H1 (cell line): ENCODE results near the gene SPRYD4. TPM values are rescaled to one million over a fixed set of nuclear protein-coding genes. Genes with fewer than 3 reads are reported as not detected.

Experiments used
- polyA plus RNA-seq, 7 experiments: library from polyadenylated mRNA; depleted of rRNA in 3 of 7; stranded (reverse) in 5 of 7; unstranded in 2 of 7; fragments of >200 nt in 5 of 7; fragments of 200-250 nt in 2 of 7; gene quantifications; 1 replicate in 5 of 7; 2 replicates in 1 of 7; 4 replicates in 1 of 7; pipeline versions ENCODE4 v1.2.1 to v1.2.3, GENCODE V29; 2011 to 2013; ENCODE audit warnings: missing spikeins in 2 of 7, mixed read lengths in 2 of 7
- total RNA-seq: library from RNA; stranded (reverse); fragmentation: NEBNext Ultra II Directional; extraction: Animal tissue kit (Norgen Biotek cat#: 25700); gene quantifications from 2 replicates; pipeline ENCODE4 v1.2.1, GENCODE V29; 2021
- TF ChIP-seq, protein P1 (sequence below): fragments of 300-600 bp; sonication (generic); IDR thresholded peaks from 2 replicates; pipeline ENCODE4 v1.7.1; 2012; ENCODE audit warnings: low read length, moderate library complexity, mild to moderate bottlenecking, inconsistent platforms; ENCODE audit not compliant: insufficient replicate concordance

SPRYD4 gene
- total and polyA plus RNA-seq, 2 of the 8 experiments (the other 6 are each of a cell fraction or from before 2014, with no cell fraction given): 4.3 to 5.3 TPM

DNA sequence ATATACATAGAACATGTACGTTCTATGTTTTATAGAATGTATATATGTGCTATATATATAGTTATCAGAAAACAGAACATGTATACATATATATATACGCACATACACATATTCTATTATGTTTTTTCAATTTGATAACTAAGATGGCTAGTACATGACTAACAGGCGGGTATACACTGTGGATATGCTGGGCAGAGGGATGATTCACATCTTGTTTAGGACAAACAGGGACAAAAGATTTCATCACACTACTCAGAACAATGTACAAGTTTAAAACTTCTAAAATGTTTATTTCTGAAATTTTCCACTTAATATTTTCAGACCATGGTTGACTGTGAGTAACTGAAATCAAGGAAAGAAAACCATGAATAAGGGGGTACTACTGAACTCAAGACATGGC lies 36.5 kb upstream of the SPRYD4 start (continued):
- TF ChIP-seq, protein P1, sequence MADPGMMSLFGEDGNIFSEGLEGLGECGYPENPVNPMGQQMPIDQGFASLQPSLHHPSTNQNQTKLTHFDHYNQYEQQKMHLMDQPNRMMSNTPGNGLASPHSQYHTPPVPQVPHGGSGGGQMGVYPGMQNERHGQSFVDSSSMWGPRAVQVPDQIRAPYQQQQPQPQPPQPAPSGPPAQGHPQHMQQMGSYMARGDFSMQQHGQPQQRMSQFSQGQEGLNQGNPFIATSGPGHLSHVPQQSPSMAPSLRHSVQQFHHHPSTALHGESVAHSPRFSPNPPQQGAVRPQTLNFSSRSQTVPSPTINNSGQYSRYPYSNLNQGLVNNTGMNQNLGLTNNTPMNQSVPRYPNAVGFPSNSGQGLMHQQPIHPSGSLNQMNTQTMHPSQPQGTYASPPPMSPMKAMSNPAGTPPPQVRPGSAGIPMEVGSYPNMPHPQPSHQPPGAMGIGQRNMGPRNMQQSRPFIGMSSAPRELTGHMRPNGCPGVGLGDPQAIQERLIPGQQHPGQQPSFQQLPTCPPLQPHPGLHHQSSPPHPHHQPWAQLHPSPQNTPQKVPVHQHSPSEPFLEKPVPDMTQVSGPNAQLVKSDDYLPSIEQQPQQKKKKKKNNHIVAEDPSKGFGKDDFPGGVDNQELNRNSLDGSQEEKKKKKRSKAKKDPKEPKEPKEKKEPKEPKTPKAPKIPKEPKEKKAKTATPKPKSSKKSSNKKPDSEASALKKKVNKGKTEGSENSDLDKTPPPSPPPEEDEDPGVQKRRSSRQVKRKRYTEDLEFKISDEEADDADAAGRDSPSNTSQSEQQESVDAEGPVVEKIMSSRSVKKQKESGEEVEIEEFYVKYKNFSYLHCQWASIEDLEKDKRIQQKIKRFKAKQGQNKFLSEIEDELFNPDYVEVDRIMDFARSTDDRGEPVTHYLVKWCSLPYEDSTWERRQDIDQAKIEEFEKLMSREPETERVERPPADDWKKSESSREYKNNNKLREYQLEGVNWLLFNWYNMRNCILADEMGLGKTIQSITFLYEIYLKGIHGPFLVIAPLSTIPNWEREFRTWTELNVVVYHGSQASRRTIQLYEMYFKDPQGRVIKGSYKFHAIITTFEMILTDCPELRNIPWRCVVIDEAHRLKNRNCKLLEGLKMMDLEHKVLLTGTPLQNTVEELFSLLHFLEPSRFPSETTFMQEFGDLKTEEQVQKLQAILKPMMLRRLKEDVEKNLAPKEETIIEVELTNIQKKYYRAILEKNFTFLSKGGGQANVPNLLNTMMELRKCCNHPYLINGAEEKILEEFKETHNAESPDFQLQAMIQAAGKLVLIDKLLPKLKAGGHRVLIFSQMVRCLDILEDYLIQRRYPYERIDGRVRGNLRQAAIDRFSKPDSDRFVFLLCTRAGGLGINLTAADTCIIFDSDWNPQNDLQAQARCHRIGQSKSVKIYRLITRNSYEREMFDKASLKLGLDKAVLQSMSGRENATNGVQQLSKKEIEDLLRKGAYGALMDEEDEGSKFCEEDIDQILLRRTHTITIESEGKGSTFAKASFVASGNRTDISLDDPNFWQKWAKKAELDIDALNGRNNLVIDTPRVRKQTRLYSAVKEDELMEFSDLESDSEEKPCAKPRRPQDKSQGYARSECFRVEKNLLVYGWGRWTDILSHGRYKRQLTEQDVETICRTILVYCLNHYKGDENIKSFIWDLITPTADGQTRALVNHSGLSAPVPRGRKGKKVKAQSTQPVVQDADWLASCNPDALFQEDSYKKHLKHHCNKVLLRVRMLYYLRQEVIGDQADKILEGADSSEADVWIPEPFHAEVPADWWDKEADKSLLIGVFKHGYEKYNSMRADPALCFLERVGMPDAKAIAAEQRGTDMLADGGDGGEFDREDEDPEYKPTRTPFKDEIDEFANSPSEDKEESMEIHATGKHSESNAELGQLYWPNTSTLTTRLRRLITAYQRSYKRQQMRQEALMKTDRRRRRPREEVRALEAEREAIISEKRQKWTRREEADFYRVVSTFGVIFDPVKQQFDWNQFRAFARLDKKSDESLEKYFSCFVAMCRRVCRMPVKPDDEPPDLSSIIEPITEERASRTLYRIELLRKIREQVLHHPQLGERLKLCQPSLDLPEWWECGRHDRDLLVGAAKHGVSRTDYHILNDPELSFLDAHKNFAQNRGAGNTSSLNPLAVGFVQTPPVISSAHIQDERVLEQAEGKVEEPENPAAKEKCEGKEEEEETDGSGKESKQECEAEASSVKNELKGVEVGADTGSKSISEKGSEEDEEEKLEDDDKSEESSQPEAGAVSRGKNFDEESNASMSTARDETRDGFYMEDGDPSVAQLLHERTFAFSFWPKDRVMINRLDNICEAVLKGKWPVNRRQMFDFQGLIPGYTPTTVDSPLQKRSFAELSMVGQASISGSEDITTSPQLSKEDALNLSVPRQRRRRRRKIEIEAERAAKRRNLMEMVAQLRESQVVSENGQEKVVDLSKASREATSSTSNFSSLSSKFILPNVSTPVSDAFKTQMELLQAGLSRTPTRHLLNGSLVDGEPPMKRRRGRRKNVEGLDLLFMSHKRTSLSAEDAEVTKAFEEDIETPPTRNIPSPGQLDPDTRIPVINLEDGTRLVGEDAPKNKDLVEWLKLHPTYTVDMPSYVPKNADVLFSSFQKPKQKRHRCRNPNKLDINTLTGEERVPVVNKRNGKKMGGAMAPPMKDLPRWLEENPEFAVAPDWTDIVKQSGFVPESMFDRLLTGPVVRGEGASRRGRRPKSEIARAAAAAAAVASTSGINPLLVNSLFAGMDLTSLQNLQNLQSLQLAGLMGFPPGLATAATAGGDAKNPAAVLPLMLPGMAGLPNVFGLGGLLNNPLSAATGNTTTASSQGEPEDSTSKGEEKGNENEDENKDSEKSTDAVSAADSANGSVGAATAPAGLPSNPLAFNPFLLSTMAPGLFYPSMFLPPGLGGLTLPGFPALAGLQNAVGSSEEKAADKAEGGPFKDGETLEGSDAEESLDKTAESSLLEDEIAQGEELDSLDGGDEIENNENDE: no peak
